ENCODE measurements around the gene MCOLN2. TPM values are rescaled to one million over a fixed set of nuclear protein-coding genes. Genes with fewer than 3 reads are reported as not detected.
"Not testable (repeated sequence)": the region's sequence is repeated elsewhere in the genome, so short reads cannot be mapped to it uniquely, and the experiment has no call there.

Gene MCOLN2
- total RNA-seq, 1 donor from 2014 or later, result 10.1 TPM

GRCh38 chr1:84918726-84919336 lies 78.1 kb downstream of the MCOLN2 start:
- DNase-seq (no peak), ATAC-seq (no peak)
- Histone ChIP-seq H3K36me3 (no peaks in the 10 kb centered on the region), H3K27ac (no peak overlapping the region), H3K9me3 (no peaks in the 10 kb centered on the region), H3K4me3 (no peak overlapping the region), H3K4me1 (peaks cover 3% of the 10 kb centered on the region), H3K27me3 (no peaks in the 10 kb centered on the region)
- TF ChIP-seq, protein P1, sequence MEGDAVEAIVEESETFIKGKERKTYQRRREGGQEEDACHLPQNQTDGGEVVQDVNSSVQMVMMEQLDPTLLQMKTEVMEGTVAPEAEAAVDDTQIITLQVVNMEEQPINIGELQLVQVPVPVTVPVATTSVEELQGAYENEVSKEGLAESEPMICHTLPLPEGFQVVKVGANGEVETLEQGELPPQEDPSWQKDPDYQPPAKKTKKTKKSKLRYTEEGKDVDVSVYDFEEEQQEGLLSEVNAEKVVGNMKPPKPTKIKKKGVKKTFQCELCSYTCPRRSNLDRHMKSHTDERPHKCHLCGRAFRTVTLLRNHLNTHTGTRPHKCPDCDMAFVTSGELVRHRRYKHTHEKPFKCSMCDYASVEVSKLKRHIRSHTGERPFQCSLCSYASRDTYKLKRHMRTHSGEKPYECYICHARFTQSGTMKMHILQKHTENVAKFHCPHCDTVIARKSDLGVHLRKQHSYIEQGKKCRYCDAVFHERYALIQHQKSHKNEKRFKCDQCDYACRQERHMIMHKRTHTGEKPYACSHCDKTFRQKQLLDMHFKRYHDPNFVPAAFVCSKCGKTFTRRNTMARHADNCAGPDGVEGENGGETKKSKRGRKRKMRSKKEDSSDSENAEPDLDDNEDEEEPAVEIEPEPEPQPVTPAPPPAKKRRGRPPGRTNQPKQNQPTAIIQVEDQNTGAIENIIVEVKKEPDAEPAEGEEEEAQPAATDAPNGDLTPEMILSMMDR (IDR thresholded peaks at IDR 0.05), result no peak
- intact Hi-C loops (cut with DNase I), result no loop called here

DNA sequence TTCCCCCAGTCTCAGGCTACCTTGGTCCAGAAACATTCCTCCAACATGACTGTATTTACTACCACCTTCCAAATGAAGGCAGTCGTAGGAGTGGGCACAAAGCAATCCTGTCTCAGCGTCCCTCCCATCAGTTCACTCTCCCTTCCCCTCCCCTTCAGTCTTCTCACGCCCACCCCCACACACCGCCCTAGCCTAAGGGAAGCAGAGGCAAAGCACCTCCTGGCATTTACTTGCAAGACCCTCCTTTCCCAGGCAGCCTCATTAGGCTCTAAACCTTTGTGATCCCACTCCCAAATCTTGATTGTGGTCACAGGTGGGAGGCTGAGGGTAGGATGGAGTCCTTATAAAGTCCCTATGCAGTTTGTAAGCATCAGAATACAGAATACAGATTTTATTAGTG lies 80.0 kb downstream of the MCOLN2 start:
- DNase-seq (no peak), ATAC-seq (no peak)
- TF ChIP-seq, protein P1 (IDR thresholded peaks at IDR 0.05), result no peak
- Histone ChIP-seq H3K36me3 (no peaks in the 10 kb centered on the region), H3K4me1 (peaks cover 8% of the 10 kb centered on the region), H3K27me3 (no peaks in the 10 kb centered on the region), H3K9me3 (no peaks in the 10 kb centered on the region), H3K4me3 (no peak overlapping the region), H3K27ac (no peak overlapping the region)
- intact Hi-C loops (cut with DNase I), result no loop called here

DNA sequence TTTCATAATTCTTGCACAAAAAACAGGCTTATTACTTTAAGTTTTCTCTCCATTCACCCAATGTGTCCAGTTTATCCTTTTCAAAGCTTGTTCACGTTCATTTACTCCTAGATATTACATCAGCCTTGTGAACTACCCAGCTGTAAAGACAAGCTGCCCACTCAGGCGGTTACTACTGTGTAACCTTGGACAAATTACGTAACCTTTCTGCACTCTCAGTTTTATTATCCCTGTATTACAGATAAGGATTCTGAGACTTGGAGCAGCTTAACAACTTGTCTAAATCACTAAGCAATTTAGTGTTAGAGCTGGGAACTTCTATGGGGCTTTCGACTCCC lies 83.4 kb downstream of the MCOLN2 start:
- DNase-seq (no peak), ATAC-seq (peak; percentile 85)
- H3K27me3 ChIP-seq, result no peaks in the 10 kb centered on the region
- TF ChIP-seq, protein P1 (IDR thresholded peaks at IDR 0.05), result no peak
- intact Hi-C loops (cut with DNase I), result no loop called here
- H3K36me3 ChIP-seq, result no peaks in the 10 kb centered on the region
- H3K27ac ChIP-seq, result no peak overlapping the region
- H3K4me1 ChIP-seq, result peaks cover 8% of the 10 kb centered on the region
- no peaks in the 10 kb centered on the region for H3K9me3 ChIP-seq
- no peak overlapping the region for H3K4me3 ChIP-seq

DNA sequence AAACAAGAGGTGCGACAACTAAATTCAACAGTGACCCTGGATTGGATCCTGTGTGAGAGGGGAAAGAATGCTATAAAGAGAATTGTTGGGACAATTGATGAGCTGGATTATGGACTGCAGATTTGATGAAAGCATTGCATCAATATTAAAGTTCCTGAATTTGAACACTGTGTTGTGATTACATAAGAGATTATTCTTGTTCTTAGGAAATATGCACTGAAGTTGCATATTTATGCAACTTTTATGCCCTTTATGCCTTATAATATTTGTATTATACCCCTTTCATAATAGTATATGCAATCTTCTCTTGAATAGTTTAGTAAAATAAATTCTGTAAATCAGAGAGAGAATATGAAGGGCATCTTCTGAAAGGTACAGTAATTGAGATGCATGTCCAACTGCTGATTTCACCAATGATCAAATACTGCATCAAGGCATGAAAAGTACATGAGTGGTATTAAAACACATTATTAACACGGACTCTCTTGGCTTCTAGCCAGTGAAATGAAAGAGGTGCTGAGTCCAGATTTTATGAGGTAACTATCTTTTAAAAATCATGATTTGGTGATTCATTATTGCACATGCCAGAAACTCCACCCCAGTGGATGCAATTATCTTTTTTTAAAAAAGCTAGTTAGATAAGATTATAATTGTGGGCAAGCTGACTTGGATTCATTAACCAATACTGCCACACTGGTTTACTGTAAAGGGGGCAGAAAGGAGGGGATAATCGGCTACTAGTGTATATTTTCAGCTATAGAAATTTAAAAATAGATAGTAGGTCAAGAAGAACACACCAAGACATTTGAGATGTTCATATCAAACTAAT lies 84.0 kb downstream of the MCOLN2 start:
- H3K27ac ChIP-seq, result no peak overlapping the region
- H3K36me3 ChIP-seq, result no peaks in the 10 kb centered on the region
- TF ChIP-seq, protein P1 (IDR thresholded peaks at IDR 0.05), result no peak
- H3K27me3 ChIP-seq, result no peaks in the 10 kb centered on the region
- no peaks in the 10 kb centered on the region for H3K9me3 ChIP-seq
- ATAC-seq, result no peak
- DNase-seq, result no peak
- intact Hi-C loops (cut with DNase I), result no loop called here
- H3K4me3 ChIP-seq, result no peak overlapping the region
- H3K4me1 ChIP-seq, result peaks cover 8% of the 10 kb centered on the region

DNA sequence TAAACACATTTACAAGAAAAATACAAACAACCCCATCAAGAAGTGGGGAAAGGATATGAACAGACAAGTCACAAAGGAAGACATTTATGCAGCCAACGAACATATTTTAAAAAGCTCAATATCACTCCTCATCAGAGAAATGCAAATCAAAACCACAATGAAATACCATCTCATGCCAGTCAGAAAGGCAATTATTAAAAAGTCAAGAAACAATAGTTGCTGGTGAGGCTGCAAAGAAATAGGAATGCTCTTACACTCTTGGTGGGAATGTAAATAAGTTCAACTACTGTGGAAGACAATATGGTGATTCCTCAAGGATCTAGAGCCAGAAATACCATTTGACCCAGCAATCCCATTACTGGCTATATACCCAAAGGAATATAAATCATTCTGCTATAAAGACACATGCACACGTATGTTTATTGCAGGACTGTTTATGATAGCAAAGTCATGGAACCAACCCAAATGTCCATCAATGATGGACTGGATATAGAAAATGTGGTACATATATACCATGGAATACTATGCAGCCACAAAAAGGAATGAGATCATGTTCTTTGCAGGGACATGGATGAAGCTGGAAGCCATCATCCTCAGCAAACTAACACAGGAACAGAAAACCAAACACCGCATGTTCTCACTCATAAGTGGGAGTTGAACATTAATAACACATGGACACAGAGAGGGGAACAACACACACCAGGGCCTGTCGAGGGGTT lies 88.0 kb downstream of the MCOLN2 start:
- H3K9me3 ChIP-seq; DNase-seq; intact Hi-C loops (cut with DNase I); H3K27ac ChIP-seq; H3K4me3 ChIP-seq; H3K36me3 ChIP-seq; ATAC-seq; H3K4me1 ChIP-seq; H3K27me3 ChIP-seq: not testable (repeated sequence)

All from upper lobe of right lung (tissue), 1 donor.